ENCODE data around the gene PTH1R. TPM values are rescaled to one million over a fixed set of nuclear protein-coding genes. Genes with fewer than 3 reads are reported as not detected.

PTH1R gene
- polyA plus RNA-seq, 6 donors from 2014 or later = not detected

- no peaks in the 10 kb centered on the region for H3K9me3 Mint-ChIP-seq
- H3K27ac Mint-ChIP-seq = peak overlapping the region in 1 of 6 donors; percentile 56
- H3K27me3 Mint-ChIP-seq = peaks cover 18 to 66% (median 61%) of the 10 kb centered on the region in 3 donors
- H3K4me3 Mint-ChIP-seq = peak overlapping the region in 1 of 8 donors; percentile 15
- ATAC-seq (ENCODE audit: low read depth in 2 of 2) (no peak), DNase-seq (no peak)
- peaks cover 20 to 27% (median 24%) of the 10 kb centered on the region in 3 donors for H3K4me1 Mint-ChIP-seq
- H3K36me3 Mint-ChIP-seq = no peaks in the 10 kb centered on the region
Measured at GRCh38 chr3:46896386-46896785, 18.9 kb downstream of the PTH1R start.

GRCh38 chr3:46897031-46897430 is 19.5 kb downstream of the PTH1R start:
- Mint-ChIP-seq H3K4me3 (no peak overlapping the region), H3K27me3 (peaks cover 12 to 59% (median 55%) of the 10 kb centered on the region in 3 donors)
- ATAC-seq (ENCODE audit: low read depth in 2 of 2) = no peak

GRCh38 chr3:46897829-46898320 is 20.4 kb downstream of the PTH1R start:
- DNase-seq = no peak
- ATAC-seq (ENCODE audit: low read depth in 2 of 2) = no peak
- Mint-ChIP-seq H3K4me3 (peak overlapping the region in 3 of 8 donors; percentile 20 to 64 (median 55)), H3K4me1 (peaks cover 8 to 24% (median 15%) of the 10 kb centered on the region in 3 donors), H3K9me3 (no peaks in the 10 kb centered on the region), H3K36me3 (no peaks in the 10 kb centered on the region), H3K27me3 (peaks cover 10 to 56% (median 52%) of the 10 kb centered on the region in 3 donors), H3K27ac (peak overlapping the region in 3 of 6 donors; percentile 13 to 58 (median 32))

More at GRCh38 chr3:46897031-46897430, 19.5 kb downstream of the PTH1R start:
- H3K27ac Mint-ChIP-seq = peak overlapping the region in 1 of 6 donors; percentile 39
- no peak for DNase-seq
- H3K36me3 Mint-ChIP-seq = no peaks in the 10 kb centered on the region
- peaks cover 15 to 24% (median 17%) of the 10 kb centered on the region in 3 donors for H3K4me1 Mint-ChIP-seq
- no peaks in the 10 kb centered on the region for H3K9me3 Mint-ChIP-seq

- peak; percentile 46 for DNase-seq
- H3K9me3 Mint-ChIP-seq = no peaks in the 10 kb centered on the region
- peak overlapping the region in 7 of 8 donors; percentile 52 to 80 (median 69) for H3K4me3 Mint-ChIP-seq
- peak overlapping the region in 3 of 6 donors; percentile 19 to 67 (median 27) for H3K27ac Mint-ChIP-seq
- H3K36me3 Mint-ChIP-seq = no peaks in the 10 kb centered on the region
- H3K27me3 Mint-ChIP-seq = peaks cover 10 to 50% (median 46%) of the 10 kb centered on the region in 3 donors
- ATAC-seq (ENCODE audit: low read depth in 2 of 2) = peak; percentile 91 to 94
- H3K4me1 Mint-ChIP-seq = peaks cover 8 to 24% (median 15%) of the 10 kb centered on the region in 3 donors
Measured at GRCh38 chr3:46898321-46899150, 21.0 kb downstream of the PTH1R start.

GRCh38 chr3:46899151-46900006 is 21.9 kb downstream of the PTH1R start:
- ATAC-seq (ENCODE audit: low read depth in 2 of 2) (no peak), DNase-seq (no peak)
- Mint-ChIP-seq H3K36me3 (no peaks in the 10 kb centered on the region), H3K9me3 (no peaks in the 10 kb centered on the region), H3K27ac (peak overlapping the region in 1 of 6 donors; percentile 67), H3K4me1 (peaks cover 8 to 24% (median 15%) of the 10 kb centered on the region in 3 donors), H3K27me3 (peaks cover 10 to 42% (median 37%) of the 10 kb centered on the region in 3 donors), H3K4me3 (peak overlapping the region in 7 of 8 donors; percentile 25 to 69 (median 52))

- no peak for DNase-seq
- Mint-ChIP-seq H3K4me3 (no peak overlapping the region), H3K4me1 (peaks cover 8 to 28% (median 15%) of the 10 kb centered on the region in 3 donors), H3K27me3 (peaks cover 9 to 38% (median 33%) of the 10 kb centered on the region in 3 donors), H3K9me3 (no peaks in the 10 kb centered on the region), H3K27ac (peak overlapping the region in 1 of 6 donors; percentile 31), H3K36me3 (no peaks in the 10 kb centered on the region)
- no peak for ATAC-seq (ENCODE audit: low read depth in 2 of 2)
Measured at GRCh38 chr3:46900007-46900292, 22.4 kb downstream of the PTH1R start.

GRCh38 chr3:46900356-46900755 is 22.8 kb downstream of the PTH1R start:
- H3K9me3 Mint-ChIP-seq = no peaks in the 10 kb centered on the region
- peak overlapping the region in 1 of 8 donors; percentile 15 for H3K4me3 Mint-ChIP-seq
- no peaks in the 10 kb centered on the region for H3K36me3 Mint-ChIP-seq
- ATAC-seq (ENCODE audit: low read depth in 2 of 2) (no peak), DNase-seq (no peak)
- H3K4me1 Mint-ChIP-seq = peaks cover 4 to 24% (median 15%) of the 10 kb centered on the region in 3 donors
- no peak overlapping the region for H3K27ac Mint-ChIP-seq
- peaks cover 5 to 34% (median 29%) of the 10 kb centered on the region in 3 donors for H3K27me3 Mint-ChIP-seq

GRCh38 chr3:46901061-46901460 is 23.5 kb downstream of the PTH1R start:
- Mint-ChIP-seq H3K27me3 (peaks cover 5 to 27% (median 22%) of the 10 kb centered on the region in 3 donors), H3K36me3 (no peaks in the 10 kb centered on the region), H3K4me1 (peaks cover 2 to 19% (median 15%) of the 10 kb centered on the region in 3 donors), H3K9me3 (no peaks in the 10 kb centered on the region), H3K4me3 (no peak overlapping the region), H3K27ac (no peak overlapping the region)
- ATAC-seq (ENCODE audit: low read depth in 2 of 2) (no peak), DNase-seq (no peak)

- Mint-ChIP-seq H3K36me3 (no peaks in the 10 kb centered on the region), H3K27me3 (peaks cover 5 to 21% (median 16%) of the 10 kb centered on the region in 3 donors), H3K27ac (peak overlapping the region in 1 of 6 donors; percentile 89), H3K4me1 (peaks cover 2 to 17% (median 15%) of the 10 kb centered on the region in 3 donors), H3K4me3 (no peak overlapping the region), H3K9me3 (no peaks in the 10 kb centered on the region)
- no peak for DNase-seq
- ATAC-seq (ENCODE audit: low read depth in 2 of 2) = no peak
Measured at GRCh38 chr3:46901591-46902187, 24.2 kb downstream of the PTH1R start.

GRCh38 chr3:46902188-46902631 is 24.7 kb downstream of the PTH1R start:
- ATAC-seq (ENCODE audit: low read depth in 2 of 2) = no peak
- H3K36me3 Mint-ChIP-seq = no peaks in the 10 kb centered on the region
- no peak overlapping the region for H3K27ac Mint-ChIP-seq
- no peaks in the 10 kb centered on the region for H3K9me3 Mint-ChIP-seq
- DNase-seq = no peak
- peaks cover 5 to 20% (median 16%) of the 10 kb centered on the region in 3 donors for H3K27me3 Mint-ChIP-seq
- no peak overlapping the region for H3K4me3 Mint-ChIP-seq
- peaks cover 2 to 17% (median 15%) of the 10 kb centered on the region in 3 donors for H3K4me1 Mint-ChIP-seq

GRCh38 chr3:46903341-46904302 is 26.1 kb downstream of the PTH1R start:
- H3K36me3 Mint-ChIP-seq = no peaks in the 10 kb centered on the region
- peaks cover under 1 to 8% (median 6%) of the 10 kb centered on the region in 3 donors for H3K27me3 Mint-ChIP-seq
- DNase-seq (no peak), ATAC-seq (ENCODE audit: low read depth in 2 of 2) (no peak)
- H3K27ac Mint-ChIP-seq = no peak overlapping the region
- peaks cover 2 to 10% (median 8%) of the 10 kb centered on the region in 3 donors for H3K4me1 Mint-ChIP-seq
- no peaks in the 10 kb centered on the region for H3K9me3 Mint-ChIP-seq
- H3K4me3 Mint-ChIP-seq = no peak overlapping the region

Measured in naive B cell (primary cell).